22Rv1 (cell line): ENCODE data around the gene VEGFD.

Experiments
- ZFX ChIP-seq: fragments of 450-650 bp; IDR thresholded peaks from 2 replicates; pipeline ENCODE4 v1.6.1; 2017; ENCODE audit warnings: antibody characterized with exemption, borderline replicate concordance
- TF ChIP-seq, protein P1 (sequence below): fragments of 450-650 bp; IDR thresholded peaks from 2 replicates; pipeline ENCODE4 v1.5.1; 2017; ENCODE audit warnings: mild to moderate bottlenecking

DNA sequence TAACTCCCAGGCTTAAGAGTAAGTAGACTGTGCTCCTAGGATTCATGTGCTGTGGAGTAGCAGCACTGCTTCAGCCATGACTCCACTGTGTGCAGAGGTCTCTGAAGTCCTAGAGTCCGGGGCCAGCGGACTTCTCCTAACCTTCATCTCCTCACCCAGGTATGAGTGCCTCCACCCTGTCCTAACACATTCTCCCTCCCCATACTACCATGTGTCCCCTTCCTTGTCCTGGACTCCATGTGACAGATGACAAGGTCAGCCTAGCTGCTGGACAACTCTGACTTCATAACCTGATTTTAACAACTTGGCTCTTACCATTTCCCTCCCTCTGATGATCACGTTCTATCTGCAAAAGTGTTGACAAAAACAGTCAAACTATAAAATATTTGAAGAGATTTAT is 85.4 kb downstream of the VEGFD start:
- TF ChIP-seq, protein P1, sequence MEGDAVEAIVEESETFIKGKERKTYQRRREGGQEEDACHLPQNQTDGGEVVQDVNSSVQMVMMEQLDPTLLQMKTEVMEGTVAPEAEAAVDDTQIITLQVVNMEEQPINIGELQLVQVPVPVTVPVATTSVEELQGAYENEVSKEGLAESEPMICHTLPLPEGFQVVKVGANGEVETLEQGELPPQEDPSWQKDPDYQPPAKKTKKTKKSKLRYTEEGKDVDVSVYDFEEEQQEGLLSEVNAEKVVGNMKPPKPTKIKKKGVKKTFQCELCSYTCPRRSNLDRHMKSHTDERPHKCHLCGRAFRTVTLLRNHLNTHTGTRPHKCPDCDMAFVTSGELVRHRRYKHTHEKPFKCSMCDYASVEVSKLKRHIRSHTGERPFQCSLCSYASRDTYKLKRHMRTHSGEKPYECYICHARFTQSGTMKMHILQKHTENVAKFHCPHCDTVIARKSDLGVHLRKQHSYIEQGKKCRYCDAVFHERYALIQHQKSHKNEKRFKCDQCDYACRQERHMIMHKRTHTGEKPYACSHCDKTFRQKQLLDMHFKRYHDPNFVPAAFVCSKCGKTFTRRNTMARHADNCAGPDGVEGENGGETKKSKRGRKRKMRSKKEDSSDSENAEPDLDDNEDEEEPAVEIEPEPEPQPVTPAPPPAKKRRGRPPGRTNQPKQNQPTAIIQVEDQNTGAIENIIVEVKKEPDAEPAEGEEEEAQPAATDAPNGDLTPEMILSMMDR: no peak
- TF ChIP-seq ZFX: no peak
